ENCODE results near the gene ITPR1.
"Not testable (repeated sequence)": the region's sequence is repeated elsewhere in the genome, so short reads cannot be mapped to it uniquely, and the experiment has no call there.

Gene ITPR1

GRCh38 chr3:4493014-4493940 is at the start of gene ITPR1:
TSS of gene ITPR1 (plus strand) at chr3:4493348. CDS start at chr3:4516492, 23,144 bp downstream.
- DNase-seq: peak; percentile 99

GRCh38 chr3:4447295-4447999 is 45.7 kb upstream of the ITPR1 start:
- no peak for DNase-seq

- DNase-seq: no peak
Measured at GRCh38 chr3:4448187-4448586, 45.0 kb upstream of the ITPR1 start.

GRCh38 chr3:4449043-4449805 is 43.9 kb upstream of the ITPR1 start:
- no peak for DNase-seq

GRCh38 chr3:4454142-4454541 is 39.0 kb upstream of the ITPR1 start:
- no peak for DNase-seq

- DNase-seq: not testable (repeated sequence)
Measured at GRCh38 chr3:4456780-4457179, 36.4 kb upstream of the ITPR1 start.

GRCh38 chr3:4458961-4459360 is 34.2 kb upstream of the ITPR1 start:
- DNase-seq: no peak

- no peak for DNase-seq
Measured at GRCh38 chr3:4460334-4460733, 32.8 kb upstream of the ITPR1 start.

- no peak for DNase-seq
Measured at GRCh38 chr3:4461468-4462090, 31.6 kb upstream of the ITPR1 start.

GRCh38 chr3:4462369-4463040 is 30.6 kb upstream of the ITPR1 start:
- peak in 1 of 3 donors; percentile 18 for DNase-seq

GRCh38 chr3:4464576-4464975 is 28.6 kb upstream of the ITPR1 start:
- DNase-seq: no peak

GRCh38 chr3:4466741-4467521 is 26.2 kb upstream of the ITPR1 start, which contains the start of gene SUMF1:
TSS of gene SUMF1 (minus strand) at chr3:4467269. CDS start at chr3:4467245, 24 bp downstream.
- peak; percentile 74 to 88 (median 79) for DNase-seq

- DNase-seq: no peak
Measured at GRCh38 chr3:4467522-4467867, 25.7 kb upstream of the ITPR1 start.

GRCh38 chr3:4471907-4472306 is 21.2 kb upstream of the ITPR1 start:
- DNase-seq: no peak

- DNase-seq: no peak
Measured at GRCh38 chr3:4472312-4472711, 20.8 kb upstream of the ITPR1 start.

GRCh38 chr3:4472766-4473165 is 20.4 kb upstream of the ITPR1 start:
- no peak for DNase-seq

- peak; percentile 71 to 90 (median 78) for DNase-seq
Measured at GRCh38 chr3:4474683-4475490, 18.3 kb upstream of the ITPR1 start.

GRCh38 chr3:4475804-4476203 is 17.3 kb upstream of the ITPR1 start:
- peak; percentile 35 to 65 (median 52) for DNase-seq

- DNase-seq: peak in 1 of 3 donors; percentile 21
Measured at GRCh38 chr3:4476496-4476895, 16.7 kb upstream of the ITPR1 start.

- peak; percentile 60 to 86 (median 84) for DNase-seq
Measured at GRCh38 chr3:4478261-4478660, 14.9 kb upstream of the ITPR1 start.
